AG09309 (cell line): ENCODE data around the gene NOXO1.

Experiments used
- DNase-seq: peaks from one replicate; pipeline ENCODE4 v3.0.0-alpha.2; 2010; ENCODE audit warnings: low read depth
- H3K4me3 ChIP-seq: 2 replicates; pipeline ENCODE4 v1.5.1; 2011; ENCODE audit warnings: mild to moderate bottlenecking, low read depth, low read length, moderate library complexity; ENCODE audit not compliant: control insufficient read depth
- TF ChIP-seq, protein P1 (sequence below): IDR thresholded peaks from 2 replicates; pipeline ENCODE4 v1.5.1; 2011; ENCODE audit warnings: mild to moderate bottlenecking, low read depth, low read length, inconsistent platforms; ENCODE audit not compliant: insufficient read depth, control insufficient read depth; ENCODE audit errors: missing control alignments

The NOXO1 gene

DNA sequence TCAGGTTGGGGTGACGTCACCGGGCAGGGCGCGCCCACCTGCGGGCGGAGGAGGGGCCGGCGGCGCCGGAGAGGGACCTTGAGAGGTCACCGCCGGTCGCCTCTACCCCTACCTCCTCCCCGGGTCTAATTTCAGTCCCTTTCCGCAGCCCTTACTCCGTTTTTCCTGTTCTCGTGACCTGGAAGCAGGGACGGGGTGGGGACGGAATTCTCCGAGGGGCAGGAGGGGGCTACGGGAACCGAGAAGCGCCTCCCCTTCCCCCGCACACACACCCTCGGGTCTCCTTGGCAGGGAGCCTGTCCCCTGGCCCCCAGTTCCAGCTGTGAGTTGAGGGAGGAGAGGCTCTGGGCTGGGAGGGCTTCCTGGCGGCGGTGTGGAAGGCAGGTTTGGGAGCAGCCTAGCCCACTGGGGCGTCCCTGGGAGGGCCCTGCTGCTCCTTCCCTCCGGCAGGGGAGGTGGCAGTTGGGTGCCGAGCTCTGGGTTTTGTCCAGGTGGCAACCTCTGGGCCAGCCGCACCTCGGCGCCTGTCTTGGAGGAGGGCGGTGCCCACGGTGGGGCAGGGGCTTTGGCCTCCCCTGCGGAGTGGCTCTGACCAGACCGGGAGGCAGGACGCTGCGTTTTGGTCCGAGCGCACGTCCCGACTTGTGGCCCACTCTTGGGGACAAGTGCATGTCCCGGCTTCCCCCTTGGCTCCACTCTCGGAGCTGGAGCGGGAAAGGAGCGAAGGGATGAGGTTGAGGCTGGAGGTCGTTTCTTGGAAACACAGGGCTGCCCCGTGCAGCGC is 9.3 kb upstream of the NOXO1 start:
- TF ChIP-seq, protein P1, sequence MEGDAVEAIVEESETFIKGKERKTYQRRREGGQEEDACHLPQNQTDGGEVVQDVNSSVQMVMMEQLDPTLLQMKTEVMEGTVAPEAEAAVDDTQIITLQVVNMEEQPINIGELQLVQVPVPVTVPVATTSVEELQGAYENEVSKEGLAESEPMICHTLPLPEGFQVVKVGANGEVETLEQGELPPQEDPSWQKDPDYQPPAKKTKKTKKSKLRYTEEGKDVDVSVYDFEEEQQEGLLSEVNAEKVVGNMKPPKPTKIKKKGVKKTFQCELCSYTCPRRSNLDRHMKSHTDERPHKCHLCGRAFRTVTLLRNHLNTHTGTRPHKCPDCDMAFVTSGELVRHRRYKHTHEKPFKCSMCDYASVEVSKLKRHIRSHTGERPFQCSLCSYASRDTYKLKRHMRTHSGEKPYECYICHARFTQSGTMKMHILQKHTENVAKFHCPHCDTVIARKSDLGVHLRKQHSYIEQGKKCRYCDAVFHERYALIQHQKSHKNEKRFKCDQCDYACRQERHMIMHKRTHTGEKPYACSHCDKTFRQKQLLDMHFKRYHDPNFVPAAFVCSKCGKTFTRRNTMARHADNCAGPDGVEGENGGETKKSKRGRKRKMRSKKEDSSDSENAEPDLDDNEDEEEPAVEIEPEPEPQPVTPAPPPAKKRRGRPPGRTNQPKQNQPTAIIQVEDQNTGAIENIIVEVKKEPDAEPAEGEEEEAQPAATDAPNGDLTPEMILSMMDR: no peak
- DNase-seq: no peak
- no peak overlapping the region; the same call in 1 of the 2 replicates for H3K4me3 ChIP-seq

DNA sequence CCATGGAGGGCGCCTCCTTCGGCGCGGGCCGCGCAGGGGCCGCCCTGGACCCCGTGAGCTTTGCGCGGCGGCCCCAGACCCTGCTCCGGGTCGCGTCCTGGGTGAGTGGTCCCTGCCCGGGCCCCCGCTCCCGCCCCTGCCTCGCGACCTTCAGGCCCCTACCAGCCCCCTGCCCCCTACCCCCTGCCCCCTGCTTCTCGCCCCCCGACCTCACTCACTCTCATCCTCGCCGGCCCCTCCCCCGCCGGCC is 8.8 kb upstream of the NOXO1 start:
- no peak for DNase-seq
- no peak overlapping the region for H3K4me3 ChIP-seq
- TF ChIP-seq, protein P1: no peak

DNA sequence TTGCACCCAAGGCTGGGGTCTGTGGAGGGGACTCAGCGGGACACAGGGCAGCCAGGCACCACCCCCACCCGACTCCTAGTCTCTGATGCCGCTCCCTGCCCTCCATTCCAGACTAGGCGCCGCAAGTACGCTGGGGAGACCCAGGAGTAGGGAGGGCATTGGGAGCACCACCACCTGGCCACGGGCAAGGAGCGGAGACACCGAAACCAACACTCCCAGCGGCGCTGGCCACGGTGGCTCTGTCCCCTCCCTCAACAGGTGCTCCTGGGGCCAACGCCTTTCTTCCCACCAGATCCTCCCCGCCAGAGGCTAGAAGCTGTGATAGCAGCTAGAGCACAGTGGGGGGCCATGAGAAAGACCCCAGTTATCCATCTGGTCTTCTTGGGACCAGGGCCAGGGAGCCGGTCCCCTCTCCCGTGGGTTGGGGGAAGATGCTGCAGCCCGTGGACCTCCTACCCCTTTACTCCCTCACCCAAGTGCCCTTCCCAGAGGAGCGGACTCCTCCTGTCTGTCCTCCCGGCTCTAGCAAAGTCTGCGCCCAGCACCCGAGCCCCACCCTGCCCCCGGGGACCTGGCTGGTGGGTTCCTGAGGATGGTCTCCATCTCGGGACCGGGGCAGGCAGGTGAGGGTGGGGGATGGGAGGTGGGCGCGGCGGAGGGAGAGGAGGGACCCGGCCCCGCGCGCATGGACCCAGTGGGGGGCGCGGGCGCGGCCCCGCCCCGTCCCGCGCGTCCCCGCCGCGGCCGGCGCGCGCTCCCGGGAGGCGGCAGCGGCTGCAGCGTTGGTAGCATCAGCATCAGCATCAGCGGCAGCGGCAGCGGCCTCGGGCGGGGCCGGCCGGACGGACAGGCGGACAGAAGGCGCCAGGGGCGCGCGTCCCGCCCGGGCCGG is 8.2 kb upstream of the NOXO1 start, which contains the start of gene SYNGR3:
Gene SYNGR3 (plus strand): TSS at position 762 of the 892 bp plus-strand sequence. CDS start 133 bp downstream, outside the sequence.
- no peak within 1 kb of the TSS; the same call in 1 of the 2 replicates for H3K4me3 ChIP-seq
- no peak for DNase-seq

DNA sequence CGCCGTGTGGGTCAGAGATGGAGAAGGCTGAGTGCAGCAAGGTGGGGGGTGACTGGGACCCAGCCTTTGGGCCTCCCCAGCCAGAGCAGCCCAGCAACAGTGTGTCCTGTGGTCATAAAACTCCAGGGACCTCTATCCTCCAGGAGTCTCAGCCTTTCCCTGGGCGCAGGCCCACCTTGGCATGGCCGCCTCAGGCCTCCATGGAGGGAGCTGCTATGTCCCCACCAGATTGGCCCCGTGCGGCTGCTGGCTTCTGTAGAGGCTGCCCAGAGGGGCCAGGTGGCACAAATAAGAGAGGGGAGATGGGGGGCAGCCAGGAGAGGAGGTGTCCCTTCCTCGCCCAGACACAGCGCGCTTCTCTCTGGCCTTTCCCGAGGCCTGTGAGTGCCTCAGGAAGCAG is 5.9 kb upstream of the NOXO1 start:
- no peak overlapping the region for H3K4me3 ChIP-seq
- TF ChIP-seq, protein P1: no peak
- DNase-seq: no peak

More for the DNA sequence above, 8.2 kb upstream of the NOXO1 start, which contains the start of gene SYNGR3:
- TF ChIP-seq, protein P1: no peak

DNA sequence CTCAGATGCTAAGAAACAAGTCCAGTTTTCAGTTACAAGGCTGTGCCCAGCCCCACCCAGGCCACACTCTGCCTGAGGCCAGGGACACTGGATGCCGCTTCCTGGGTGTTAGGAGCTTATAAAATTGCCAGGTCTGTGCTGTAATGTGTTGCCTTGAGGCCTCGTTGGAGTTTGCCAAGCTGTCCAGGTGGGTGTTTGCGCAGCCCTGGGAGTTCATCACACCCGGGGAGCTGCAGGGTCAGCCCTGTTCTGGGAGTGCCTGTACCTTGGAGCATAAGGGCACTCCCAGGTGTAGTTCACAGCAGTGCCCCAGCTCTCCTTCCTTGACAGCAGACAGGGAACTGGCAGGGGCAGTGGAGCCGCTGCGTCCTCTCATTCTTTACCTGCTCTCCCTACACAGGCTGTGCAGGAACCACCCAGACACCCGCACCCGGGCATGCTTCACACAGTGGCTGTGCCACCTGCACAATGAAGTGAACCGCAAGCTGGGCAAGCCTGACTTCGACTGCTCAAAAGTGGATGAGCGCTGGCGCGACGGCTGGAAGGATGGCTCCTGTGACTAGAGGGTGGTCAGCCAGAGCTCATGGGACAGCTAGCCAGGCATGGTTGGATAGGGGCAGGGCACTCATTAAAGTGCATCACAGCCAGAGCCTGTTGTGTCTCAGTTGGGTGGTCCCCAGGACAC is 4.3 kb upstream of the NOXO1 start:
- DNase-seq: no peak
- H3K4me3 ChIP-seq: no peak overlapping the region; the same call in 1 of the 2 replicates
- TF ChIP-seq, protein P1: no peak
